HEK293 (cell line): Measurements from ENCODE around the gene COL4A1.

Source experiments
- FEZF1 ChIP-seq: fragments of 450-650 bp; formaldehyde crosslinking; IDR thresholded peaks from 2 replicates; pipeline ENCODE4 v1.5.1; 2016; ENCODE audit warnings: missing biosample characterization, missing genetic modification characterization
- GLI2 ChIP-seq: fragments of 450-650 bp; formaldehyde crosslinking; IDR thresholded peaks from 2 replicates; pipeline ENCODE4; 2017; ENCODE audit warnings: missing biosample characterization, missing genetic modification characterization, low read depth, borderline replicate concordance
- HOXA7 ChIP-seq: sonication (generic); formaldehyde crosslinking; IDR thresholded peaks from 2 replicates; pipeline ENCODE4 v1.8.1; 2022; ENCODE audit warnings: missing genetic modification reagents, borderline replicate concordance
- KLF1 ChIP-seq: fragments of 450-650 bp; formaldehyde crosslinking; IDR thresholded peaks from 2 replicates; pipeline ENCODE4 v1.5.1; 2016; ENCODE audit warnings: missing biosample characterization, missing genetic modification characterization
- KLF16 ChIP-seq: fragments of 450-650 bp; formaldehyde crosslinking; IDR thresholded peaks from 2 replicates; pipeline ENCODE4 v1.5.1; 2017; ENCODE audit warnings: missing biosample characterization, missing genetic modification characterization
- OSR2 ChIP-seq: fragments of 450-650 bp; formaldehyde crosslinking; IDR thresholded peaks from 2 replicates; pipeline ENCODE4 v1.5.1; 2016; ENCODE audit warnings: missing biosample characterization, missing genetic modification characterization
- PBX3 ChIP-seq: sonication (generic); formaldehyde crosslinking; IDR thresholded peaks from 2 replicates; pipeline ENCODE4 v1.8.1; 2022; ENCODE audit warnings: mild to moderate bottlenecking, moderate library complexity, missing genetic modification reagents
- SCRT1 ChIP-seq: fragments of 450-650 bp; formaldehyde crosslinking; IDR thresholded peaks from 2 replicates; pipeline ENCODE4 v1.5.1; 2016; ENCODE audit warnings: missing biosample characterization, missing genetic modification characterization, borderline replicate concordance
- ZBTB17 ChIP-seq: fragments of 450-650 bp; formaldehyde crosslinking; IDR thresholded peaks from 2 replicates; pipeline ENCODE4 v1.5.1; 2016; ENCODE audit warnings: missing biosample characterization, missing genetic modification characterization
- ZBTB21 ChIP-seq: fragments of 450-650 bp; formaldehyde crosslinking; IDR thresholded peaks from 2 replicates; pipeline ENCODE4 v1.5.1; 2017; ENCODE audit warnings: missing biosample characterization, missing genetic modification characterization
- ZBTB26 ChIP-seq: fragments of 450-650 bp; formaldehyde crosslinking; optimal IDR thresholded peaks from 2 replicates; pipeline ENCODE3; 2016; ENCODE audit warnings: missing biosample characterization, mild to moderate bottlenecking, missing genetic modification characterization
- ZBTB7A ChIP-seq: fragments of 450-650 bp; formaldehyde crosslinking; IDR thresholded peaks from 2 replicates; pipeline ENCODE4 v1.5.1; 2016; ENCODE audit warnings: low read depth, missing biosample characterization, missing genetic modification characterization
- ZEB2 ChIP-seq: fragments of 450-650 bp; formaldehyde crosslinking; IDR thresholded peaks from 2 replicates; pipeline ENCODE4 v1.5.1; 2016; ENCODE audit warnings: missing biosample characterization, missing genetic modification characterization
- ZFP69B ChIP-seq: fragments of 450-650 bp; formaldehyde crosslinking; IDR thresholded peaks from 2 replicates; pipeline ENCODE4 v1.5.1; 2016; ENCODE audit warnings: missing biosample characterization, missing genetic modification characterization
- ZIC2 ChIP-seq: fragments of 450-650 bp; formaldehyde crosslinking; IDR thresholded peaks from 2 replicates; pipeline ENCODE4 v1.5.1; 2016; ENCODE audit warnings: missing biosample characterization, missing genetic modification characterization
- ZNF132 ChIP-seq: fragments of 450-650 bp; formaldehyde crosslinking; IDR thresholded peaks from 2 replicates; pipeline ENCODE4 v1.5.1; 2017; ENCODE audit warnings: missing biosample characterization, missing genetic modification characterization, borderline replicate concordance
- ZNF157 ChIP-seq: fragments of 450-650 bp; formaldehyde crosslinking; IDR thresholded peaks from 2 replicates; pipeline ENCODE4 v1.5.1; 2016; ENCODE audit warnings: missing biosample characterization, missing genetic modification characterization
- ZNF202 ChIP-seq: fragments of 450-650 bp; formaldehyde crosslinking; IDR thresholded peaks from 2 replicates; pipeline ENCODE4 v1.5.1; 2016; ENCODE audit warnings: missing biosample characterization, missing genetic modification characterization, borderline replicate concordance
- ZNF24 ChIP-seq: fragments of 450-650 bp; formaldehyde crosslinking; IDR thresholded peaks from 2 replicates; pipeline ENCODE4 v1.5.1; 2016; ENCODE audit warnings: missing biosample characterization, missing genetic modification characterization
- ZNF558 ChIP-seq: fragments of 450-650 bp; formaldehyde crosslinking; IDR thresholded peaks from 2 replicates; pipeline ENCODE4 v1.5.1; 2016; ENCODE audit warnings: missing biosample characterization, missing genetic modification characterization
- ZNF629 ChIP-seq: fragments of 450-650 bp; formaldehyde crosslinking; IDR thresholded peaks from 2 replicates; pipeline ENCODE4 v1.5.1; 2017; ENCODE audit warnings: missing biosample characterization, missing genetic modification characterization
- ZNF639 ChIP-seq: fragments of 450-650 bp; formaldehyde crosslinking; IDR thresholded peaks from 2 replicates; pipeline ENCODE4 v1.5.1; 2016; ENCODE audit warnings: missing biosample characterization, missing genetic modification characterization
- ZNF677 ChIP-seq: fragments of 450-650 bp; IDR thresholded peaks from 2 replicates; pipeline ENCODE4 v1.5.0; 2018; ENCODE audit warnings: missing biosample characterization, mild to moderate bottlenecking, missing genetic modification characterization, moderate library complexity
- ZNF692 ChIP-seq: fragments of 450-650 bp; formaldehyde crosslinking; IDR thresholded peaks from 2 replicates; pipeline ENCODE4 v1.5.1; 2016; ENCODE audit warnings: missing biosample characterization, missing genetic modification characterization
- ZNF843 ChIP-seq: fragments of 450-650 bp; formaldehyde crosslinking; IDR thresholded peaks from 2 replicates; pipeline ENCODE4 v1.5.1; 2016; ENCODE audit warnings: missing biosample characterization, missing genetic modification characterization
- ZSCAN30 ChIP-seq: fragments of 450-650 bp; IDR thresholded peaks from 2 replicates; pipeline ENCODE4 v1.5.1; 2018; ENCODE audit warnings: missing biosample characterization, mild to moderate bottlenecking, missing genetic modification characterization, moderate library complexity
- ZSCAN4 ChIP-seq: fragments of 450-650 bp; formaldehyde crosslinking; IDR thresholded peaks from 2 replicates; pipeline ENCODE4 v1.5.1; 2017; ENCODE audit warnings: missing biosample characterization, missing genetic modification characterization
- ZXDB ChIP-seq: fragments of 450-650 bp; formaldehyde crosslinking; IDR thresholded peaks from 2 replicates; pipeline ENCODE4 v1.5.1; 2016; ENCODE audit warnings: missing biosample characterization, missing genetic modification characterization

The COL4A1 gene

GRCh38 chr13:110341445-110342244, 34.7 kb upstream of the COL4A1 start (continued):
- TF ChIP-seq ZNF558 (tag by site-specific recombination) (no peak), KLF16 (no peak), ZSCAN4 (no peak), ZNF157 (tag by site-specific recombination) (no peak), ZSCAN30 (peak; percentile 88), ZXDB (peak; percentile 54; the same call in 1 of the 2 replicates), ZIC2 (tag by site-specific recombination) (peak; percentile 26; the same call in 1 of the 2 replicates), KLF1 (tag by site-specific recombination) (no peak), ZNF132 (tag by site-specific recombination) (no peak), ZBTB17 (tag by site-specific recombination) (peak; percentile 39), ZNF843 (tag by site-specific recombination) (peak; percentile 80), ZNF202 (tag by site-specific recombination) (no peak), GLI2 (peak; percentile 72; the same call in 1 of the 2 replicates), FEZF1 (tag by site-specific recombination) (peak; percentile 85), ZNF677 (tag by site-specific recombination) (no peak), PBX3 (CRISPR knock-in tag) (no peak), ZFP69B (tag by site-specific recombination) (0 out of 2 replicates have a peak, but pooled peaks have one; percentile 45), ZBTB26 (tag by site-specific recombination) (no peak), HOXA7 (CRISPR knock-in tag) (no peak), ZNF24 (0 out of 2 replicates have a peak, but pooled peaks have one; percentile 48), OSR2 (tag by site-specific recombination) (peak; percentile 62; the same call in 1 of the 2 replicates), SCRT1 (peak; percentile 43; the same call in 1 of the 2 replicates), ZNF639 (tag by site-specific recombination) (0 out of 2 replicates have a peak, but pooled peaks have one; percentile 38), ZNF629 (tag by site-specific recombination) (peak; percentile 97), ZBTB21 (tag by site-specific recombination) (peak; percentile 87), ZNF692 (tag by site-specific recombination) (peak; percentile 65; the same call in 1 of the 2 replicates), ZEB2 (tag by site-specific recombination) (peak; percentile 77), ZBTB7A (tag by site-specific recombination) (no peak)
- TF ChIP-seq, all 188 proteins: peak for 23
